Osteocyte (in vitro differentiated cells): ENCODE results near the gene REEP1. TPM values are rescaled to one million over a fixed set of nuclear protein-coding genes. Genes with fewer than 3 reads are reported as not detected.

Experiments used
- DNase-seq: peaks from one replicate; pipeline ENCODE4 v3.0.0; 2021; ENCODE audit warnings: mixed read lengths; ENCODE audit not compliant: unreplicated experiment; ENCODE audit errors: extremely low spot score
- H3K27ac Mint-ChIP-seq: one replicate; pipeline ENCODE4 v1.8.0; 2021; ENCODE audit warnings: mild to moderate bottlenecking, mixed read lengths; ENCODE audit not compliant: unreplicated experiment
- H3K27me3 Mint-ChIP-seq: one replicate; pipeline ENCODE4 v1.8.0; 2021; ENCODE audit warnings: mixed read lengths; ENCODE audit not compliant: unreplicated experiment
- H3K36me3 Mint-ChIP-seq: one replicate; pipeline ENCODE4 v1.8.0; 2021; ENCODE audit warnings: mixed read lengths; ENCODE audit not compliant: unreplicated experiment
- H3K4me1 Mint-ChIP-seq: one replicate; pipeline ENCODE4 v1.8.0; 2021; ENCODE audit warnings: mixed read lengths; ENCODE audit not compliant: unreplicated experiment
- H3K4me3 Mint-ChIP-seq: one replicate; pipeline ENCODE4 v1.8.0; 2021; ENCODE audit warnings: mild to moderate bottlenecking, moderate library complexity, mixed read lengths; ENCODE audit not compliant: unreplicated experiment
- H3K9me3 Mint-ChIP-seq: one replicate; pipeline ENCODE4 v1.8.0; 2021; ENCODE audit warnings: mixed read lengths; ENCODE audit not compliant: unreplicated experiment
- total RNA-seq: library from RNA; stranded (reverse); gene quantifications from 2 replicates; pipeline ENCODE4 v1.2.1, GENCODE V29; 2021
- TF ChIP-seq, protein P1 (sequence below): fragments of 200-600 bp; sonication (generic); IDR thresholded peaks from 2 replicates; pipeline ENCODE4 v1.5.0; 2021; ENCODE audit warnings: antibody characterized with exemption, mild to moderate bottlenecking, moderate library complexity

Gene REEP1
- total RNA-seq, 1 donor from 2014 or later, result not detected

DNA sequence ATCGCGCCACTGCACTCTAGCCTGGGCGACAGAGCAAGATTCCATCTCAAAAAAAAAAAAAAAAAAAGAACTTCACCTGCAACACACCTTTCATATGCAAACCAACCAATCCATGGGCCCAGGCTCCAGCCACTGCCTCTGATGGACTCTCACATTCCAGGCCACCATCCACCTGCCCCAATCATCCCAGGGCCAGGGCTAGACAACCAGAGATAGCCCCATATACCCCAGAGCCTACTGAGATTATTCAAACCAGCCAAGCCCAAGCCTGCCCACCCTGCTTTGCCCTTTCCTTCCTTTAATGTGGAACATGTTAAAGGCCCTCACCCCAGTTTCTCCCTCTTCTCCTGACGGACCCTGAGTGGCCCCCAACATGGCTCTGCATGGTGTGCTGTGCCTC, 81.1 kb downstream of the REEP1 start:
- Mint-ChIP-seq H3K36me3 (no peaks in the 10 kb centered on the region), H3K27ac (no peak overlapping the region), H3K4me1 (no peaks in the 10 kb centered on the region), H3K4me3 (no peak overlapping the region), H3K27me3 (peaks cover 24% of the 10 kb centered on the region), H3K9me3 (no peaks in the 10 kb centered on the region)
- TF ChIP-seq, protein P1, sequence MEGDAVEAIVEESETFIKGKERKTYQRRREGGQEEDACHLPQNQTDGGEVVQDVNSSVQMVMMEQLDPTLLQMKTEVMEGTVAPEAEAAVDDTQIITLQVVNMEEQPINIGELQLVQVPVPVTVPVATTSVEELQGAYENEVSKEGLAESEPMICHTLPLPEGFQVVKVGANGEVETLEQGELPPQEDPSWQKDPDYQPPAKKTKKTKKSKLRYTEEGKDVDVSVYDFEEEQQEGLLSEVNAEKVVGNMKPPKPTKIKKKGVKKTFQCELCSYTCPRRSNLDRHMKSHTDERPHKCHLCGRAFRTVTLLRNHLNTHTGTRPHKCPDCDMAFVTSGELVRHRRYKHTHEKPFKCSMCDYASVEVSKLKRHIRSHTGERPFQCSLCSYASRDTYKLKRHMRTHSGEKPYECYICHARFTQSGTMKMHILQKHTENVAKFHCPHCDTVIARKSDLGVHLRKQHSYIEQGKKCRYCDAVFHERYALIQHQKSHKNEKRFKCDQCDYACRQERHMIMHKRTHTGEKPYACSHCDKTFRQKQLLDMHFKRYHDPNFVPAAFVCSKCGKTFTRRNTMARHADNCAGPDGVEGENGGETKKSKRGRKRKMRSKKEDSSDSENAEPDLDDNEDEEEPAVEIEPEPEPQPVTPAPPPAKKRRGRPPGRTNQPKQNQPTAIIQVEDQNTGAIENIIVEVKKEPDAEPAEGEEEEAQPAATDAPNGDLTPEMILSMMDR, result no peak
- no peak for DNase-seq

DNA sequence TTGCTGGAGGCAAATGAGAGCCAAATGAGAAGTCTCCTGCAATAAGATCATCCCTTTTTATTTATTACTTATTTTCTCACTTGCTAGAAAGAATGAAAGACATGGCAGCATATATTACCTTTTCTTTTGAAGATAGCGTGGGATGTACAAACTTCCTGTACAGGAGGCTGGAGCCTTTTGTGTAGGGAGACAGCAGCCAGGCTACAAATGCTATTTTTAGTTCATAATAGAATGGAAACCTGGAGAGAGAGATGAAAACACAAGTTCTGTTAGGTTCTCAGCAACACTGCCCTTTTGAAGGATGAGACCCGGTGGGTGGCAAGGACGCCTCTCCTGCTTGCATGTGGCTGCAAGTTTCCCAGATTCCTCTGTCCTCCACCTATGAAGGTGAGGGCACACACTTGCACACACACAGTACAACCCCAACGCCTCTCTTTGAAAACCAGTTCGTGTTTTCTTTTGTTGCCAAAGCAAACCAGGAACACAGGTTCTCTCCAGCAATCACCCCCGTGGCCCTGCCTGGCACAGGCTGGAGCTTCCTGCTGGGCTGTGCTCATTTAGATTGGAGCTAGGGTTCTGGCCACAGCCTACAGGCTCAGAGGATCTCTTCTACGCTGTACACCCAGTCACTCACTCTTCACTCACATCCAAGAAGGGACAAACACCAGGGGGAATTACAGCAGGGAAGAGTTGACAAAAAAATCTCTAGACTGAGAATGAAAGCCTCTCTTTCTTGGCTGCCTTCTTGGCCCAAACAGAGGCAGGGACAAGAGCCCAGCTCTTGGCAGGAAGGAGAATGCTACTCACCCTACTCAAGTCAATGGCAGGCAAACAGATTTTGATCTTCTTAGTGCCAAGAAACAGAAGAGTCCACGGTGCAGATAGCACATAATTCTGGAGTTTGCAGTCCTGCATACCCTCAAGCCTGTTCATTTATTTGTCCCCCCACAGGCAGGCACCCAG, 82.6 kb downstream of the REEP1 start:
- no peak overlapping the region for H3K27ac Mint-ChIP-seq
- no peak overlapping the region for H3K4me3 Mint-ChIP-seq
- H3K4me1 Mint-ChIP-seq, result no peaks in the 10 kb centered on the region
- H3K27me3 Mint-ChIP-seq, result peaks cover 37% of the 10 kb centered on the region
- H3K36me3 Mint-ChIP-seq, result no peaks in the 10 kb centered on the region
- TF ChIP-seq, protein P1, result no peak
- DNase-seq, result no peak
- no peaks in the 10 kb centered on the region for H3K9me3 Mint-ChIP-seq

GRCh38 chr2:86253424-86253823, 84.0 kb downstream of the REEP1 start:
- Mint-ChIP-seq H3K36me3 (no peaks in the 10 kb centered on the region), H3K9me3 (no peaks in the 10 kb centered on the region), H3K4me1 (peaks cover 5% of the 10 kb centered on the region), H3K27ac (no peak overlapping the region), H3K4me3 (no peak overlapping the region), H3K27me3 (peaks cover 41% of the 10 kb centered on the region)
- TF ChIP-seq, protein P1, result no peak
- DNase-seq, result no peak

- H3K36me3 Mint-ChIP-seq, result no peaks in the 10 kb centered on the region
- H3K4me1 Mint-ChIP-seq, result peaks cover 5% of the 10 kb centered on the region
- no peak overlapping the region for H3K27ac Mint-ChIP-seq
- H3K27me3 Mint-ChIP-seq, result peaks cover 42% of the 10 kb centered on the region
- no peak for DNase-seq
- no peak overlapping the region for H3K4me3 Mint-ChIP-seq
- TF ChIP-seq, protein P1, result no peak
- no peaks in the 10 kb centered on the region for H3K9me3 Mint-ChIP-seq
Measured at GRCh38 chr2:86251840-86252266, 85.6 kb downstream of the REEP1 start.

DNA sequence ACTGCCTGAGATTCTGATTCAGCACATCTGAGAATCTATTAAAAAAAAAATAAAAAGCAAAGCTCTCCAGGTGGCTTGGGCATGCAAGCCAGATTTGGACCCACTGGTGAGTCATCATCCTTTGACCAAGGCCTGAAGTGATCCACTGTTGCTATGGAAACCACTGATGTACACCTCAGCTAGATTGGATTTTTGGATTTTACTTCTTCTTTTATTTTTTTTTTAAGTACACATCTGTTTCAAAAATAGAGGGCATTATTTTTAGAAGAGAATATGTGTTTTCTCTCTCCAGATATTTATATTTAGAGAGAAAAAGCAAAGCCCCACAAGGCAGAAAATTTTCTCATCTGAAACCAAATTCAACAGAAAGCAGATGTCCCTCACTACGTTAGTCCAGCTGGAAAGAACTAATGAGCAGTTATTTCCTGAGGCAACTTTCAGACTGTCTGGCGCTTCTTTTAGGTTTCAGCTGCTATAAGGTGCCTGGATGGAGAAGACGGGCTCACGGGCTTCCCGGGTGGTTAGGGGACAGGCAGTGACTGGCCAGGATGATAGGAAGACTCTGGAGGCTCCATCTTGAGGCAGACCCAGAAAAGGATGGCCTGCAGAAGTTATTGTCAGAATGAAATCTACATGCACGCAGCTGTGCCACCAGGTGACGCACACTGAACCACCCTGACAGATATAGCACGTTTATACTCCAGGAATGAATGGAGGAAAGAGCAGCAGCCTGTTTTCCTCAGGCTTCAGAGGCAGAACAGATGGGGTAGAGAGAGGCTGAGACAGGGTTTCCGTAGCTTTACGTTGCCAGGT, 87.6 kb downstream of the REEP1 start:
- H3K36me3 Mint-ChIP-seq, result no peaks in the 10 kb centered on the region
- peaks cover 5% of the 10 kb centered on the region for H3K4me1 Mint-ChIP-seq
- H3K27ac Mint-ChIP-seq, result peak overlapping the region; percentile 47
- no peak for DNase-seq
- TF ChIP-seq, protein P1, result no peak
- H3K9me3 Mint-ChIP-seq, result no peaks in the 10 kb centered on the region
- no peak overlapping the region for H3K4me3 Mint-ChIP-seq
- peaks cover 36% of the 10 kb centered on the region for H3K27me3 Mint-ChIP-seq
